GM12878 (cell line): ENCODE data around the gene MLF1.

Experiments used
- CEBPB ChIP-seq, 2 experiments: fragments of 150-350 bp in 1 of 2; IDR thresholded peaks; 2 replicates each; pipeline ENCODE4 v1.6.1; 2012 to 2014; ENCODE audit warnings: low read depth in 2 of 2, low read length in 2 of 2, borderline replicate concordance in 1 of 2, inconsistent platforms in 1 of 2
- MLLT1 ChIP-seq: fragments of 450-650 bp; IDR thresholded peaks from 2 replicates; pipeline ENCODE4 v1.6.1; 2016; ENCODE audit warnings: mild to moderate bottlenecking
- NR2F1 ChIP-seq: fragments of 450-650 bp; conservative IDR thresholded peaks from 2 replicates; pipeline ENCODE4 v1.6.1; 2017; ENCODE audit warnings: mild to moderate bottlenecking
- TARDBP ChIP-seq: IDR thresholded peaks from 2 replicates; pipeline ENCODE4 v1.6.1; 2016; ENCODE audit warnings: borderline replicate concordance
- ZBED1 ChIP-seq: IDR thresholded peaks from 2 replicates; pipeline ENCODE4 v1.6.1; 2016; ENCODE audit warnings: borderline replicate concordance
- TF ChIP-seq, protein P1 (sequence below), 3 experiments: IDR thresholded peaks in 2 of 3; conservative IDR thresholded peaks in 1 of 3; 2 replicates each; pipeline ENCODE4 v1.5.1; 2011; ENCODE audit warnings: low read depth in 3 of 3, low read length in 3 of 3, mild to moderate bottlenecking in 3 of 3, control low read depth in 2 of 3, moderate library complexity in 2 of 3, inconsistent platforms in 1 of 3, mixed read lengths in 1 of 3; ENCODE audit not compliant: control insufficient read depth in 2 of 3, insufficient read depth in 1 of 3; ENCODE audit errors: extremely low read depth in 1 of 3

GRCh38 chr3:158531334-158531733 is 39.7 kb upstream of the MLF1 start:
- TF ChIP-seq CEBPB (IDR thresholded peaks at IDR 0.05; ENCODE audit: borderline replicate concordance in 1 of 2, low read depth in 2 of 2, low read length in 2 of 2) (no peak), MLLT1 (no peak), NR2F1 (no peak), TARDBP (no peak), ZBED1 (no peak)
- TF ChIP-seq, protein P1, sequence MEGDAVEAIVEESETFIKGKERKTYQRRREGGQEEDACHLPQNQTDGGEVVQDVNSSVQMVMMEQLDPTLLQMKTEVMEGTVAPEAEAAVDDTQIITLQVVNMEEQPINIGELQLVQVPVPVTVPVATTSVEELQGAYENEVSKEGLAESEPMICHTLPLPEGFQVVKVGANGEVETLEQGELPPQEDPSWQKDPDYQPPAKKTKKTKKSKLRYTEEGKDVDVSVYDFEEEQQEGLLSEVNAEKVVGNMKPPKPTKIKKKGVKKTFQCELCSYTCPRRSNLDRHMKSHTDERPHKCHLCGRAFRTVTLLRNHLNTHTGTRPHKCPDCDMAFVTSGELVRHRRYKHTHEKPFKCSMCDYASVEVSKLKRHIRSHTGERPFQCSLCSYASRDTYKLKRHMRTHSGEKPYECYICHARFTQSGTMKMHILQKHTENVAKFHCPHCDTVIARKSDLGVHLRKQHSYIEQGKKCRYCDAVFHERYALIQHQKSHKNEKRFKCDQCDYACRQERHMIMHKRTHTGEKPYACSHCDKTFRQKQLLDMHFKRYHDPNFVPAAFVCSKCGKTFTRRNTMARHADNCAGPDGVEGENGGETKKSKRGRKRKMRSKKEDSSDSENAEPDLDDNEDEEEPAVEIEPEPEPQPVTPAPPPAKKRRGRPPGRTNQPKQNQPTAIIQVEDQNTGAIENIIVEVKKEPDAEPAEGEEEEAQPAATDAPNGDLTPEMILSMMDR (IDR thresholded peaks at IDR 0.05 in 2 of 3, conservative IDR thresholded peaks at IDR 0.05 in 1 of 3; ENCODE audit: control insufficient read depth in 2 of 3, extremely low read depth in 1 of 3, insufficient read depth in 1 of 3, low read depth in 3 of 3, low read length in 3 of 3) = no peak
